NT2/D1 (cell line): ENCODE data around the gene C6orf52.

Experiments used
- DNase-seq: peaks from one replicate; pipeline ENCODE4 v3.0.0-alpha.2; 2011; ENCODE audit warnings: low read depth, low spot score
- H3K27me3 ChIP-seq: 2 replicates; pipeline ENCODE4 v1.6.0; 2011; ENCODE audit warnings: mild to moderate bottlenecking; ENCODE audit not compliant: insufficient read length, insufficient read depth
- H3K36me3 ChIP-seq: 2 replicates; pipeline ENCODE4 v1.6.1; 2011; ENCODE audit warnings: mild to moderate bottlenecking, low read length, mixed read lengths; ENCODE audit not compliant: insufficient read depth, insufficient read length
- H3K4me1 ChIP-seq: 2 replicates; pipeline ENCODE4 v1.5.1; 2011; ENCODE audit not compliant: insufficient read depth, insufficient read length
- H3K4me3 ChIP-seq: 2 replicates; pipeline ENCODE4 v1.5.1; 2011; ENCODE audit warnings: low read depth; ENCODE audit not compliant: insufficient read length
- H3K9ac ChIP-seq: 2 replicates; pipeline ENCODE4 v1.6.0; 2011; ENCODE audit warnings: low read depth; ENCODE audit not compliant: insufficient read length
- H3K9me3 ChIP-seq: 2 replicates; pipeline ENCODE4 v1.5.1; 2011; ENCODE audit warnings: mild to moderate bottlenecking, low read length; ENCODE audit not compliant: insufficient read depth
- SUZ12 ChIP-seq: IDR thresholded peaks from 2 replicates; pipeline ENCODE4 v1.6.1; 2011; ENCODE audit not compliant: insufficient read length, insufficient read depth; ENCODE audit errors: extremely low read depth
- YY1 ChIP-seq: IDR thresholded peaks from 2 replicates; pipeline ENCODE4 v1.6.1; 2011; ENCODE audit not compliant: insufficient read length, insufficient read depth
- ZNF274 ChIP-seq: IDR thresholded peaks from 2 replicates; pipeline ENCODE4 v1.6.1; 2011; ENCODE audit warnings: mild to moderate bottlenecking, low read depth, low read length

Gene C6orf52

GRCh38 chr6:10643201-10643651 lies 51.2 kb downstream of the C6orf52 start:
- peaks cover 11% of the 10 kb centered on the region; the same call in 1 of the 2 replicates for H3K9me3 ChIP-seq
- no peak for DNase-seq
- no peak overlapping the region for H3K9ac ChIP-seq
- H3K27me3 ChIP-seq: no peaks in the 10 kb centered on the region
- H3K4me3 ChIP-seq: no peak overlapping the region
- TF ChIP-seq SUZ12 (no peak), YY1 (no peak), ZNF274 (no peak)
- H3K4me1 ChIP-seq: no peaks in the 10 kb centered on the region
- H3K36me3 ChIP-seq: no peaks in the 10 kb centered on the region

GRCh38 chr6:10641528-10641927 lies 52.9 kb downstream of the C6orf52 start:
- Histone ChIP-seq H3K4me3 (no peak overlapping the region), H3K9me3 (peaks cover 17% of the 10 kb centered on the region; the same call in 1 of the 2 replicates), H3K27me3 (no peaks in the 10 kb centered on the region), H3K36me3 (no peaks in the 10 kb centered on the region), H3K9ac (no peak overlapping the region), H3K4me1 (no peaks in the 10 kb centered on the region)
- no peak for DNase-seq
- TF ChIP-seq ZNF274 (no peak), SUZ12 (no peak), YY1 (no peak)

- DNase-seq: no peak
- H3K36me3 ChIP-seq: no peaks in the 10 kb centered on the region
- H3K4me3 ChIP-seq: no peak overlapping the region
- H3K9ac ChIP-seq: no peak overlapping the region
- H3K9me3 ChIP-seq: peaks cover 17% of the 10 kb centered on the region; the same call in 1 of the 2 replicates
- H3K4me1 ChIP-seq: no peaks in the 10 kb centered on the region
- TF ChIP-seq YY1: no peak
- no peak for TF ChIP-seq SUZ12
- TF ChIP-seq ZNF274: no peak
- H3K27me3 ChIP-seq: no peaks in the 10 kb centered on the region
These were observed 54.0 kb downstream of the C6orf52 start for GRCh38 chr6:10640412-10640811.

GRCh38 chr6:10633216-10633615 lies 61.2 kb downstream of the C6orf52 start:
- no peaks in the 10 kb centered on the region for H3K27me3 ChIP-seq
- no peak overlapping the region for H3K4me3 ChIP-seq
- DNase-seq: no peak
- H3K36me3 ChIP-seq: no peaks in the 10 kb centered on the region
- H3K9me3 ChIP-seq: peaks cover 6% of the 10 kb centered on the region; the same call in 1 of the 2 replicates
- no peak for TF ChIP-seq YY1
- no peak for TF ChIP-seq SUZ12
- no peak for TF ChIP-seq ZNF274
- no peaks in the 10 kb centered on the region for H3K4me1 ChIP-seq
- no peak overlapping the region for H3K9ac ChIP-seq

- Histone ChIP-seq H3K4me3 (no peak overlapping the region), H3K4me1 (no peaks in the 10 kb centered on the region), H3K9ac (no peak overlapping the region), H3K9me3 (no peaks in the 10 kb centered on the region), H3K27me3 (no peaks in the 10 kb centered on the region), H3K36me3 (peaks cover 23% of the 10 kb centered on the region)
- DNase-seq: no peak
- no peak for TF ChIP-seq YY1
- TF ChIP-seq SUZ12: no peak
- no peak for TF ChIP-seq ZNF274
These were observed 64.2 kb downstream of the C6orf52 start for GRCh38 chr6:10630178-10630577.

- Histone ChIP-seq H3K36me3 (peaks cover 36% of the 10 kb centered on the region), H3K4me3 (no peak overlapping the region)
- TF ChIP-seq ZNF274: no peak
- TF ChIP-seq YY1: no peak
- no peak for TF ChIP-seq SUZ12
These were observed 66.6 kb downstream of the C6orf52 start for GRCh38 chr6:10627800-10628199.

GRCh38 chr6:10626154-10626741 lies 68.2 kb downstream of the C6orf52 start:
- Histone ChIP-seq H3K36me3 (peaks cover 46% of the 10 kb centered on the region), H3K4me3 (no peak overlapping the region), H3K27me3 (no peaks in the 10 kb centered on the region), H3K4me1 (no peaks in the 10 kb centered on the region), H3K9ac (no peak overlapping the region), H3K9me3 (no peaks in the 10 kb centered on the region)
- TF ChIP-seq YY1: no peak
- TF ChIP-seq SUZ12: no peak
- no peak for TF ChIP-seq ZNF274
- no peak for DNase-seq

More at GRCh38 chr6:10627800-10628199, 66.6 kb downstream of the C6orf52 start:
- Histone ChIP-seq H3K4me1 (no peaks in the 10 kb centered on the region), H3K27me3 (no peaks in the 10 kb centered on the region), H3K9ac (no peak overlapping the region), H3K9me3 (no peaks in the 10 kb centered on the region)
- no peak for DNase-seq
